ENCODE data around the gene TOGARAM1.

Gene TOGARAM1

GRCh38 chr14:45103806-45104205 lies 141.8 kb downstream of the TOGARAM1 start:
- DNase-seq, result no peak

GRCh38 chr14:45104561-45104960 lies 142.6 kb downstream of the TOGARAM1 start:
- no peak for DNase-seq

GRCh38 chr14:45112896-45113781 lies 151.1 kb downstream of the TOGARAM1 start:
- no peak for DNase-seq

DNA sequence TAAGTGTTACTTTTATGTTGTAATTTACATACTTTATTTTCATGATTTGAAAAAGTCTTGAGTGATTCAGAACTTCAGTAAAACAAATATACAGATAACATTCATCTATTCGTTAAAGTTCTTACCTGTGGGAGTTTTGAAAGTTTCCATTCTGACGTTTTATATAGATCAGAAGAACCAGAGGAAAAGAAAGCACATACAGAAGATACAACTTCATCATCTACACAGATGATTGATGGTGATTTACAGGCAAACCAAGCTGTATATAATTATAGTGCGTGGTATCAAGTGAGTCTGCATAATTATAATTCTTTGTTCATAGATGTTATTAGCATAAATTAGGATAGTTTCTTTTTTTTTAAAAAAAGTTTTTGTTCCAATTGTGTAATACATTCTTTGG lies 152.3 kb downstream of the TOGARAM1 start:
- no peak for DNase-seq

- DNase-seq, result no peak
Measured at GRCh38 chr14:45118594-45118993, 156.6 kb downstream of the TOGARAM1 start.

DNA sequence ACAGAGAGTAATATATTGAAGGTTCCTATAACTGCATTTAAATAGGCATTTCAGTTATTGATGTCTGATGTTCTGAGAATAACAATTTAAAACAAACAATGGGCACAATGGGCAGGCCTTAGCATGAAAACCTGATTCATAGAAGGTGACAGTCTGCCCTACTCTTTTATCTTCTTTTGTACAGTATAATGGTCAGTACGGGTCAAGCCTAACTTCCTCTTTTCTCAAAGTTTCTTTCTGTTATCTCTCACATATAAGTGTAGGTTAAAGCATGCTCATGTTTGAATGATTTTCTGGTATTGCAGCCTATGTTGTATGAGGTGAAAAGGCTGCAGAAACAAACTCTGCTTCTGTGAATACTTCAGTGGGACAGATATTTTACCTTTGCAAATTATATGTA lies 158.1 kb downstream of the TOGARAM1 start:
- no peak for DNase-seq

GRCh38 chr14:45123271-45123670 lies 161.3 kb downstream of the TOGARAM1 start:
- no peak for DNase-seq
